NCI-H226 (cell line): ENCODE results near the gene SSBP3.
"Not testable (repeated sequence)": the region's sequence is repeated elsewhere in the genome, so short reads cannot be mapped to it uniquely, and the experiment has no call there.

Experiments
- DNase-seq: peaks from one replicate; pipeline ENCODE4 v3.0.0-alpha.2; 2015

Gene SSBP3

GRCh38 chr1:54347955-54348699, 58.1 kb downstream of the SSBP3 start:
- DNase-seq, result no peak

- DNase-seq, result no peak
Measured at GRCh38 chr1:54347261-54347954, 58.8 kb downstream of the SSBP3 start.

- not testable (repeated sequence) for DNase-seq
Measured at GRCh38 chr1:54345548-54345947, 60.6 kb downstream of the SSBP3 start.

GRCh38 chr1:54345116-54345515, 61.1 kb downstream of the SSBP3 start:
- no peak for DNase-seq

- no peak for DNase-seq
Measured at GRCh38 chr1:54342742-54343687, 63.2 kb downstream of the SSBP3 start.

- DNase-seq, result no peak
Measured at GRCh38 chr1:54342288-54342687, 63.9 kb downstream of the SSBP3 start.

GRCh38 chr1:54341763-54342162, 64.4 kb downstream of the SSBP3 start:
- DNase-seq, result no peak

GRCh38 chr1:54340878-54341277, 65.3 kb downstream of the SSBP3 start:
- DNase-seq, result no peak

- no peak for DNase-seq
Measured at GRCh38 chr1:54340434-54340833, 65.8 kb downstream of the SSBP3 start.

- DNase-seq, result no peak
Measured at GRCh38 chr1:54339126-54339525, 67.1 kb downstream of the SSBP3 start.

GRCh38 chr1:54338464-54338863, 67.7 kb downstream of the SSBP3 start:
- no peak for DNase-seq

GRCh38 chr1:54337928-54338327, 68.3 kb downstream of the SSBP3 start:
- no peak for DNase-seq

- no peak for DNase-seq
Measured at GRCh38 chr1:54337034-54337433, 69.2 kb downstream of the SSBP3 start.

GRCh38 chr1:54336116-54336515, 70.1 kb downstream of the SSBP3 start:
- no peak for DNase-seq

- peak; percentile 77 for DNase-seq
Measured at GRCh38 chr1:54335755-54336108, 70.5 kb downstream of the SSBP3 start.

- no peak for DNase-seq
Measured at GRCh38 chr1:54335011-54335754, 71.0 kb downstream of the SSBP3 start.

GRCh38 chr1:54332781-54333585, 73.2 kb downstream of the SSBP3 start:
- DNase-seq, result no peak

- DNase-seq, result no peak
Measured at GRCh38 chr1:54331843-54332463, 74.2 kb downstream of the SSBP3 start.

GRCh38 chr1:54331091-54331772, 75.0 kb downstream of the SSBP3 start:
- DNase-seq, result no peak

GRCh38 chr1:54329312-54330003, 76.7 kb downstream of the SSBP3 start:
- no peak for DNase-seq
